Measurements from ENCODE around the gene PAQR5.

PAQR5 gene

DNA sequence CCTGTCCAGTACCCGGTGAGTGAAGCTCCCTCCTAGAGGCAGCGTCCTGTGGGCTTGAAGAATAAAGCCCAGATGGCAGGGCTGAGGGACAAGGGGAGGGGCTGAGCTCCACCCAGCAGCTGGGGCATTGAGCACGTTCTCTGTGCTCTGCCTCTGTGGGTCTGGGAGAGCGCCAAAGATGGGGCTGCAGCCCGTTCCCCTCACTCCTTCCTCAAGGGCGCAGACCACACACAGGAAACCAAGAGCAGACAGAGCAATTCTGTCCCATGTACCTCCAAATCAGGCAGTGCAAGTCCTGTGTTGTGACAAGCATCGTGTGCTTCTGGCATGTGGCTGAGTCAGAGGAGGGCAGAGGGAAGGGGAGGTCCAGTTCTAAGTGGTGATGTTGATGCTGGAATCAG is 99.8 kb downstream of the PAQR5 start:
- H3K4me3 ChIP-seq (ENCODE audit: insufficient read depth, low read depth, low read length, poor library complexity, severe bottlenecking), result no peak overlapping the region
- no peaks in the 10 kb centered on the region for H3K36me3 ChIP-seq (ENCODE audit: control insufficient read depth, insufficient read depth, low read length)
- H3K9me3 ChIP-seq (ENCODE audit: control insufficient read depth, low read length), result no peaks in the 10 kb centered on the region
- no peak overlapping the region for H3K27ac ChIP-seq (ENCODE audit: insufficient read depth, low read length, poor library complexity, severe bottlenecking)
- no peaks in the 10 kb centered on the region for H3K27me3 ChIP-seq (replicated peaks; ENCODE audit: control insufficient read depth, insufficient read depth, low read length, poor library complexity, severe bottlenecking)
- H3K4me1 ChIP-seq (ENCODE audit: control insufficient read depth, insufficient read depth, low read length, poor library complexity, severe bottlenecking), result peaks cover 3% of the 10 kb centered on the region
- no peak for DNase-seq

DNA sequence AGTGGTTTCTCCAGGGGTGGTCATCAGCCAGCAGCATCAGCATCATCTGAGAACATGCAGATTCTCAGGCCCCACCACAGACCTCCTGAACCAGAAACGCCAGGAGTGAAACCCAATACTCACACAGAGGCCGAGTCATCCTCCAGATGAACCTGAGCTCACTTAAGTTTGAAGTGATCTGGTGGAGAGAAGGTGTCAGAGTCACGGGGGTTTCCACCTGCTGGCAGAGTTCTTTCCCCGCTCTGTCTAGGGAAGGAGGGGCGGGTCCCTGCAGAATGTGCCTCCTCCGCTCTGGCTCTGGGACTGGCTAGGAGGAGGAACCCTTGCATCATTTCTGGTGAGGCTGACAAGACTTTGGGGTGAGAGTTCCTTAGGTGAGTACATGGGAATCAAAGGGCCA is 102.1 kb downstream of the PAQR5 start:
- no peaks in the 10 kb centered on the region for H3K27me3 ChIP-seq (replicated peaks; ENCODE audit: control insufficient read depth, insufficient read depth, low read length, poor library complexity, severe bottlenecking)
- no peaks in the 10 kb centered on the region for H3K4me1 ChIP-seq (ENCODE audit: control insufficient read depth, insufficient read depth, low read length, poor library complexity, severe bottlenecking)
- H3K27ac ChIP-seq (ENCODE audit: insufficient read depth, low read length, poor library complexity, severe bottlenecking), result no peak overlapping the region
- no peak overlapping the region for H3K4me3 ChIP-seq (ENCODE audit: insufficient read depth, low read depth, low read length, poor library complexity, severe bottlenecking)
- no peaks in the 10 kb centered on the region for H3K9me3 ChIP-seq (ENCODE audit: control insufficient read depth, low read length)
- no peak for DNase-seq
- no peaks in the 10 kb centered on the region for H3K36me3 ChIP-seq (ENCODE audit: control insufficient read depth, insufficient read depth, low read length)

DNA sequence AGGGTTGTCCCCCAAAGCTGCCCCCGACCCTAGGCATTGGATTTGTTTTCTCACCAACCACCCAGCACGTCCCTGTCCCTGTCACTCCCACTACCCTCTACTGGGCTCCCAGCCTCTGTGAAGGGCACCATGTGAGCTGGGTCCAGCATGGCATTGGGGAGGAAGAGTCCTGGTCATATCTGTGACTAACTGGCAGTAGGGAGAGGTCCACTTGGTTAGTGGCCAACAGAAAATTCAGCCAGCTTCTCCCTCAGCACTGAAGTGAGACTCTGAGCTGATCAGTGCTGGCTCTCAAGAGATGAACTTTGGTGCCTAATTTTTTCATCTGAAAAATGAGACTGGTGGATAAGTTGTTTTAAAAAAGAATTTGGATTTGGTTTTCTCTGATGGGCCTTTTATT is 104.1 kb downstream of the PAQR5 start:
- no peaks in the 10 kb centered on the region for H3K9me3 ChIP-seq (ENCODE audit: control insufficient read depth, low read length)
- no peaks in the 10 kb centered on the region for H3K36me3 ChIP-seq (ENCODE audit: control insufficient read depth, insufficient read depth, low read length)
- H3K4me3 ChIP-seq (ENCODE audit: insufficient read depth, low read depth, low read length, poor library complexity, severe bottlenecking), result no peak overlapping the region
- no peaks in the 10 kb centered on the region for H3K4me1 ChIP-seq (ENCODE audit: control insufficient read depth, insufficient read depth, low read length, poor library complexity, severe bottlenecking)
- no peak overlapping the region for H3K27ac ChIP-seq (ENCODE audit: insufficient read depth, low read length, poor library complexity, severe bottlenecking)
- H3K27me3 ChIP-seq (replicated peaks; ENCODE audit: control insufficient read depth, insufficient read depth, low read length, poor library complexity, severe bottlenecking), result no peaks in the 10 kb centered on the region
- DNase-seq, result no peak

DNA sequence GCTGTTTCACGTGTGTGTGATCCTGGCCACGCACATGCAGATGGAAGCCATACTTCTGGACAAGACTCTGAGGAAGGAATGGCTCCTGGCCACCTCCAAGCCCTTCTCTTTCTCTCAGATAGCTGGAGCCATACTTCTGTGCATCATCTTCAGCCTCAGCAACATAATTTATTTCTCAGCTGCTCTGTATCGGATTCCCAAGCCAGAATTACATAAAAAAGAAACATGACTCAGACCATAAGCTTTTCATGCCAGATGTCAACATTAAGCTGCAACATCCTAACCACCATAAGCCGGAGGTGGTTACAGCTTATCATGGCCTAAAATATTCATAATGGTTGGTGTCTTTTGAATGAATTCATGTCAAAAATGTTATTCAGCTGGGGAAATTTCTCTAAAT is 104.9 kb downstream of the PAQR5 start:
- Histone ChIP-seq H3K9me3 (ENCODE audit: control insufficient read depth, low read length) (no peaks in the 10 kb centered on the region), H3K27ac (ENCODE audit: insufficient read depth, low read length, poor library complexity, severe bottlenecking) (no peak overlapping the region)

DNA sequence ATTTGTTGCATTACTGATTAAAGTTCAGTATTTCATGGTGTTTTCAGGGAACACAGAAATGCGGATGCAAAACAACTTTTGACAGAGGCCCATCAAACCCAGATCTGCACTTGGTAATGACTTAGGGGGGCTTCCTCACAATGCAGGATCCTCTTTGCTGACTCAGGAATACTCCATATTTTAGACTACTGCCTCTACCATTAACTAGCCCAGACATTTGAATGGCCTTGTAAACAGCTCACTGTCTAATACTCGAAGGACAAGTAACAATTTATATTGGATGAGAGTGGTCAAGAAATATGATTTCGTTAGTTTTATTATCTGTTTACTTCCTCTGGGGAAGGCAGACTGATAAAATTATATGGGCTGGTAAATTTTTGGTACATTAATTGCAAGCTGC is 106.4 kb downstream of the PAQR5 start:
- Histone ChIP-seq H3K27ac (ENCODE audit: insufficient read depth, low read length, poor library complexity, severe bottlenecking) (no peak overlapping the region), H3K4me3 (ENCODE audit: insufficient read depth, low read depth, low read length, poor library complexity, severe bottlenecking) (no peak overlapping the region), H3K4me1 (ENCODE audit: control insufficient read depth, insufficient read depth, low read length, poor library complexity, severe bottlenecking) (no peaks in the 10 kb centered on the region), H3K36me3 (ENCODE audit: control insufficient read depth, insufficient read depth, low read length) (no peaks in the 10 kb centered on the region), H3K9me3 (ENCODE audit: control insufficient read depth, low read length) (no peaks in the 10 kb centered on the region), H3K27me3 (replicated peaks; ENCODE audit: control insufficient read depth, insufficient read depth, low read length, poor library complexity, severe bottlenecking) (no peaks in the 10 kb centered on the region)
- no peak for DNase-seq

More for the DNA sequence above, 104.9 kb downstream of the PAQR5 start:
- DNase-seq, result no peak
- H3K27me3 ChIP-seq (replicated peaks; ENCODE audit: control insufficient read depth, insufficient read depth, low read length, poor library complexity, severe bottlenecking), result no peaks in the 10 kb centered on the region
- H3K4me1 ChIP-seq (ENCODE audit: control insufficient read depth, insufficient read depth, low read length, poor library complexity, severe bottlenecking), result no peaks in the 10 kb centered on the region
- no peak overlapping the region for H3K4me3 ChIP-seq (ENCODE audit: insufficient read depth, low read depth, low read length, poor library complexity, severe bottlenecking)
- H3K36me3 ChIP-seq (ENCODE audit: control insufficient read depth, insufficient read depth, low read length), result no peaks in the 10 kb centered on the region

DNA sequence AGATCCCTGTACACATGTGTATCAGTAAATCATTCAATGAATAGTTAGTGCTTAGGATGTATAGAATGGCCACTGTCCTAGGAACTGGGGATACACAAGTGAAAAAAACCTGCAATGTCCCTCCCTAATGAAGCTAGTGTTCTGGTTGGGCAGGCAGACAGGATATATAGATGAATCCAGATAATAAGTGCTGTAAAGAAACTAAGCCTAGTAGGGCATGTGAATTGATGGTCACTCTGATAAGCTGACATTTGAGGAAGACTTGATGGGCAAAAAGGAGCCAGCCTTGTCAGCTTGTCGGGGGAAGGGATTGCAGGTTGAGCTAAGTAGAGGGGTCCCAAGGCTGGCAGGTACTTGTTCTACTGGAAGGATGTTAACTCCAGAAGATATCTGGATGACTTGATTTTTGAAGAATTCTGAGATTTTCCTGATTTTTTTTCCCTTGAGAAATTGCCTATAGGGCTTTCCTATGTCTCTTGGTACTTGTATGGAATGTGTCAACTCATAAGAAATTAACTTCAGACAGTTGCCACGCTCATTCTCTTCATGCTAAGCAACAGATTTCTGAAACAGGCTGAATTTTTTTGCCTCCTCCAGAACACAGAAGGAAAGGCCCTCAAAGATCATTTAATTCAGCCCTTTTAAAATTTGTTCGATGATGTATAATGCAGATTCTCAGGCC is 109.1 kb downstream of the PAQR5 start:
- Histone ChIP-seq H3K36me3 (ENCODE audit: control insufficient read depth, insufficient read depth, low read length) (no peaks in the 10 kb centered on the region), H3K4me3 (ENCODE audit: insufficient read depth, low read depth, low read length, poor library complexity, severe bottlenecking) (no peak overlapping the region), H3K4me1 (ENCODE audit: control insufficient read depth, insufficient read depth, low read length, poor library complexity, severe bottlenecking) (no peaks in the 10 kb centered on the region), H3K27ac (ENCODE audit: insufficient read depth, low read length, poor library complexity, severe bottlenecking) (no peak overlapping the region), H3K27me3 (replicated peaks; ENCODE audit: control insufficient read depth, insufficient read depth, low read length, poor library complexity, severe bottlenecking) (no peaks in the 10 kb centered on the region), H3K9me3 (ENCODE audit: control insufficient read depth, low read length) (no peaks in the 10 kb centered on the region)
- DNase-seq, result no peak

DNA sequence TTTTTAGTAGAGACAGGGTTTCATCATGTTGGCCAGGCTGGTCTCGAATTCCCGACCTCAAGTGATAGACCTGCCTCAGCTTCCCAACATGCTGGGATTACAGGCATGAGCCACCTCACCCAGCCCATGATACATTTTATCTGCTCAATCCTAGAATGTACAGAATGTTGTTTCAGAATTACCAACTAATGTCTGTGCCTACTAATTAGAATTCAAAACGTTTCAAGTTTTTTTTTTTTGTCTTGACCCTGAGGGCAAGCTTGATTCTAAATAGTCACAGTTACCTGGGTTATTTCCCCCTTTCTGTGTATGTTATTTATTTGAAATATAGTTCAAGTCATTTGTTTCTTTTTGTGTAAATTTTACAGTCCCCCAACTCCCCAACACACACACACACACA is 110.1 kb downstream of the PAQR5 start:
- H3K9me3 ChIP-seq (ENCODE audit: control insufficient read depth, low read length), result no peaks in the 10 kb centered on the region
- DNase-seq, result no peak

DNA sequence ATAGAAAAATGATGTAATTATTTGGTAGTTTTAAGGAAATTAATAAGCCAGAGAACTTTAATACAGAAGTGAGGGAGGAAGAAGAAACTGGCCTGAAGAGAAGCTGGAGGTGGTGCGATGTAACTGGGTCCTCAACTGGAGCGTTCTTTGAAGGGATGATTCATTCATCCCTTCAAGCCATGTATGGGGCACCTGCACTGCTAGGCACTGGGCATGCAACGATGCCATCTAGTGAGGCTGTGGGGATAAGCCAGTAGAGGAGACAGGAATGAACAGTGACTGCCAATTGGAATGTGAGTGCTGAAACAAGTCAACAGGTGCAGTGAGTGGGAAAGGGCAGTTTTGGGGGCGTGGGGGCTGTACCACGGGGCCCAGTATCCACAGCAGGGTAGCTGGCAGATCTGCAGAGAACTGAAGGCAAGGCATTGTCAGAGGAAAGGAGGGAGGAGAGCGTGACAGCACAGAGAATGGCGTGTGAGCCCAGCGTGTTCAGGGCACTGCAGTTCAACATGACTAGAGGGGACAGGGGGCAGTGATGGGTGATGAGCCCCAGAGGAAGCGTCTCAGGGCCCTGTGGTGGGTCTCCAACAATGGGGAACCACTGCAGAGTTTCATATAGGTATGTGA is 111.6 kb downstream of the PAQR5 start:
- Histone ChIP-seq H3K9me3 (ENCODE audit: control insufficient read depth, low read length) (no peaks in the 10 kb centered on the region), H3K27me3 (replicated peaks; ENCODE audit: control insufficient read depth, insufficient read depth, low read length, poor library complexity, severe bottlenecking) (peaks cover 7% of the 10 kb centered on the region), H3K4me1 (ENCODE audit: control insufficient read depth, insufficient read depth, low read length, poor library complexity, severe bottlenecking) (peaks cover 9% of the 10 kb centered on the region), H3K36me3 (ENCODE audit: control insufficient read depth, insufficient read depth, low read length) (no peaks in the 10 kb centered on the region), H3K4me3 (ENCODE audit: insufficient read depth, low read depth, low read length, poor library complexity, severe bottlenecking) (no peak overlapping the region), H3K27ac (ENCODE audit: insufficient read depth, low read length, poor library complexity, severe bottlenecking) (no peak overlapping the region)
- DNase-seq, result no peak

More for the DNA sequence above, 110.1 kb downstream of the PAQR5 start:
- H3K4me3 ChIP-seq (ENCODE audit: insufficient read depth, low read depth, low read length, poor library complexity, severe bottlenecking), result no peak overlapping the region
- no peak overlapping the region for H3K27ac ChIP-seq (ENCODE audit: insufficient read depth, low read length, poor library complexity, severe bottlenecking)
- no peaks in the 10 kb centered on the region for H3K27me3 ChIP-seq (replicated peaks; ENCODE audit: control insufficient read depth, insufficient read depth, low read length, poor library complexity, severe bottlenecking)
- H3K4me1 ChIP-seq (ENCODE audit: control insufficient read depth, insufficient read depth, low read length, poor library complexity, severe bottlenecking), result peaks cover 4% of the 10 kb centered on the region
- H3K36me3 ChIP-seq (ENCODE audit: control insufficient read depth, insufficient read depth, low read length), result no peaks in the 10 kb centered on the region

DNA sequence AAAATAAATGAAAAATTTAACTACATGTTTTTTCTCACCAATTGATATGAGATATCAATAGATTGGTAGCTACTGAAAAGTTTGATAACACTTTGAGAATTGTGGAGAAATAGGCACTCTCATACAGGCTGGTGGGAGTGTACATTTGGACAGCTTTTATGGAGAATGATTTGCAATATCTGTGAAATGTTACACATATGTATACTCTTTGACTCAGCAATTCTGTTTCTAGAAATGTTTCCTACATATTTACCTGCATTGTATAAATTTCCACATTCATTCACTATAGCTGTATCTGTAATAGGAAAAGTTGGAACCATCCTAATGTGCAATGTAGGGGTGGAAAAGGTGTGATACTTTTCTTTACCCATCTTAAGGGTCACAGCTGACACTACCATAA is 113.6 kb downstream of the PAQR5 start:
- H3K27ac ChIP-seq (ENCODE audit: insufficient read depth, low read length, poor library complexity, severe bottlenecking), result no peak overlapping the region
- H3K4me3 ChIP-seq (ENCODE audit: insufficient read depth, low read depth, low read length, poor library complexity, severe bottlenecking), result no peak overlapping the region
- H3K9me3 ChIP-seq (ENCODE audit: control insufficient read depth, low read length), result no peaks in the 10 kb centered on the region

DNA sequence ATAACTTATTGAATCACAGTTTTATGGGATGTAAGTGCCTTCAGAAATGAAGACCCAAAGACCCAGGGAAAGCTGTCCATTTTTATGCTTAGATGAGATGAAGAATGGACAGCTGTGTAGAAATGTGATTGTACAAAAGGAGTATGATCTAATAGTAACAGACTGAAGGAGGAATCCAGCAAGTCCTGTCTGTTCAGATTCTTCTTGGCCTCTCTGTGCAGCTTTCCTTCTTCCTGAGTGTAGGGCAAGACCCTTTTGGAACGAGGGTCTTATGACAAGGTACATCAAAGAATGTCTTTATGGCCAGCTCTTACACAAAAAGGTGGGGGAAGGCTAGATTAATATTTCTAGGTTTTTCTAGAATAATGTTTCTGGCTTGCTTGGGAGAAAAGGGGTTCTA is 114.0 kb downstream of the PAQR5 start:
- no peak overlapping the region for H3K4me3 ChIP-seq (ENCODE audit: insufficient read depth, low read depth, low read length, poor library complexity, severe bottlenecking)
- no peak overlapping the region for H3K27ac ChIP-seq (ENCODE audit: insufficient read depth, low read length, poor library complexity, severe bottlenecking)
- DNase-seq, result no peak
- H3K36me3 ChIP-seq (ENCODE audit: control insufficient read depth, insufficient read depth, low read length), result no peaks in the 10 kb centered on the region
- no peaks in the 10 kb centered on the region for H3K9me3 ChIP-seq (ENCODE audit: control insufficient read depth, low read length)
- H3K27me3 ChIP-seq (replicated peaks; ENCODE audit: control insufficient read depth, insufficient read depth, low read length, poor library complexity, severe bottlenecking), result peaks cover 8% of the 10 kb centered on the region
- H3K4me1 ChIP-seq (ENCODE audit: control insufficient read depth, insufficient read depth, low read length, poor library complexity, severe bottlenecking), result peaks cover 9% of the 10 kb centered on the region

More for the DNA sequence above, 113.6 kb downstream of the PAQR5 start:
- no peaks in the 10 kb centered on the region for H3K36me3 ChIP-seq (ENCODE audit: control insufficient read depth, insufficient read depth, low read length)
- peaks cover 9% of the 10 kb centered on the region for H3K4me1 ChIP-seq (ENCODE audit: control insufficient read depth, insufficient read depth, low read length, poor library complexity, severe bottlenecking)
- H3K27me3 ChIP-seq (replicated peaks; ENCODE audit: control insufficient read depth, insufficient read depth, low read length, poor library complexity, severe bottlenecking), result peaks cover 8% of the 10 kb centered on the region
- no peak for DNase-seq
